Mesenchymal stem cell (in vitro differentiated cells and primary cell): ENCODE measurements around the gene ZDHHC14.

Experiments used
- DNase-seq: peaks from one replicate; pipeline ENCODE4 v3.0.0-alpha.2; 2013
- H2AFZ ChIP-seq: one replicate; pipeline ENCODE4 v1.6.1; 2013; ENCODE audit warnings: low read depth, mild to moderate bottlenecking, control low read depth, inconsistent platforms, low read length, moderate library complexity
- H2AK5ac ChIP-seq: 2 replicates; pipeline ENCODE4 v1.6.1; 2013; ENCODE audit warnings: low read length, moderate library complexity, mild to moderate bottlenecking, inconsistent platforms; ENCODE audit not compliant: severe bottlenecking
- H2BK120ac ChIP-seq: one replicate; pipeline ENCODE4 v1.6.1; 2013; ENCODE audit warnings: low read depth, mild to moderate bottlenecking, inconsistent platforms, low read length, moderate library complexity
- H2BK12ac ChIP-seq, 2 experiments: one replicate each; pipeline ENCODE4 v1.6.1; 2013; ENCODE audit warnings: inconsistent platforms in 2 of 2, low read length in 2 of 2, mild to moderate bottlenecking in 2 of 2, moderate library complexity in 2 of 2, control low read depth in 1 of 2
- H2BK15ac ChIP-seq: one replicate; pipeline ENCODE4 v1.6.1; 2013; ENCODE audit warnings: mild to moderate bottlenecking, low read depth, inconsistent platforms; ENCODE audit not compliant: poor library complexity, severe bottlenecking
- H2BK5ac ChIP-seq: 2 replicates; pipeline ENCODE4 v1.6.1; 2013; ENCODE audit warnings: low read depth, mild to moderate bottlenecking, low read length, control low read depth, inconsistent platforms; ENCODE audit not compliant: poor library complexity, severe bottlenecking
- H3K14ac ChIP-seq, 2 experiments: one replicate each; pipeline ENCODE4 v1.6.1; 2013; ENCODE audit warnings: inconsistent platforms in 2 of 2, low read length in 2 of 2, control low read depth in 1 of 2, mild to moderate bottlenecking in 1 of 2, moderate library complexity in 1 of 2
- H3K18ac ChIP-seq, 2 experiments: one replicate each; pipeline ENCODE4 v1.6.1; 2013; ENCODE audit warnings: inconsistent platforms in 2 of 2, low read length in 2 of 2, control low read depth in 1 of 2, low read depth in 1 of 2, mild to moderate bottlenecking in 1 of 2
- H3K23ac ChIP-seq, 2 experiments: one replicate each; pipeline ENCODE4 v1.6.1; 2013; ENCODE audit warnings: inconsistent platforms in 2 of 2, low read length in 2 of 2, mild to moderate bottlenecking in 2 of 2, moderate library complexity in 2 of 2, control low read depth in 1 of 2
- H3K27ac ChIP-seq: 2 replicates; pipeline ENCODE4 v1.5.1; 2013; ENCODE audit warnings: mild to moderate bottlenecking, moderate library complexity, low read length, control low read depth, inconsistent platforms; ENCODE audit not compliant: poor library complexity, severe bottlenecking
- H3K27me3 ChIP-seq, 2 experiments: 2 replicates each; pipeline versions ENCODE4 v1.6.1 to v1.7.0; 2013; ENCODE audit warnings: low read length in 2 of 2, mild to moderate bottlenecking in 2 of 2, moderate library complexity in 2 of 2, control low read depth in 1 of 2, inconsistent platforms in 1 of 2; ENCODE audit not compliant: control insufficient read depth in 1 of 2, insufficient read depth in 1 of 2
- H3K36me3 ChIP-seq, 2 experiments: 2 replicates each; pipeline versions ENCODE4 v1.6.1 to v1.7.0; 2013; ENCODE audit warnings: low read length in 2 of 2, control low read depth in 1 of 2, inconsistent platforms in 1 of 2, low read depth in 1 of 2, mild to moderate bottlenecking in 1 of 2; ENCODE audit not compliant: insufficient read depth in 2 of 2, control insufficient read depth in 1 of 2
- H3K4ac ChIP-seq, 2 experiments: one replicate each; pipeline ENCODE4 v1.6.1; 2013; ENCODE audit warnings: inconsistent platforms in 2 of 2, low read length in 2 of 2, mild to moderate bottlenecking in 2 of 2, moderate library complexity in 2 of 2, control low read depth in 1 of 2, low read depth in 1 of 2
- H3K4me1 ChIP-seq: 2 replicates; pipeline ENCODE4 v1.6.1; 2013; ENCODE audit warnings: low read depth, low read length, control low read depth; ENCODE audit not compliant: control insufficient read depth, insufficient read depth
- H3K4me2 ChIP-seq: 2 replicates; pipeline ENCODE4 v1.6.1; 2013; ENCODE audit warnings: low read length, mild to moderate bottlenecking, inconsistent platforms; ENCODE audit not compliant: poor library complexity, severe bottlenecking
- H3K4me3 ChIP-seq, 2 experiments: 2 replicates each; pipeline versions ENCODE4 v1.5.1 to v1.7.0; 2013; ENCODE audit warnings: low read length in 2 of 2, mild to moderate bottlenecking in 2 of 2, control low read depth in 1 of 2, low read depth in 1 of 2; ENCODE audit not compliant: insufficient read depth in 1 of 2
- H3K79me1 ChIP-seq: replicated peaks from 2 replicates; pipeline ENCODE4 v1.6.1; 2013; ENCODE audit warnings: mild to moderate bottlenecking, control low read depth, low read length, inconsistent platforms; ENCODE audit not compliant: poor library complexity, severe bottlenecking
- H3K9ac ChIP-seq: 2 replicates; pipeline ENCODE4 v1.7.0; 2013; ENCODE audit warnings: mild to moderate bottlenecking, low read length, moderate library complexity
- H3K9me3 ChIP-seq: 2 replicates; pipeline ENCODE4 v1.7.0; 2013; ENCODE audit warnings: mild to moderate bottlenecking, low read length; ENCODE audit not compliant: control insufficient read depth
- H4K8ac ChIP-seq: one replicate; pipeline ENCODE4 v1.6.1; 2013; ENCODE audit warnings: inconsistent platforms, mild to moderate bottlenecking, low read length, moderate library complexity
- H4K91ac ChIP-seq: one replicate; pipeline ENCODE4 v1.6.1; 2013; ENCODE audit warnings: mild to moderate bottlenecking, low read length, inconsistent platforms
- WGBS: methylation state at CpG from one replicate; pipeline ENCODE4 v1.1.7; 2013; ENCODE audit warnings: mixed read lengths; 5-methylcytosine and 5-hydroxymethylcytosine counted together

ZDHHC14 gene

DNA sequence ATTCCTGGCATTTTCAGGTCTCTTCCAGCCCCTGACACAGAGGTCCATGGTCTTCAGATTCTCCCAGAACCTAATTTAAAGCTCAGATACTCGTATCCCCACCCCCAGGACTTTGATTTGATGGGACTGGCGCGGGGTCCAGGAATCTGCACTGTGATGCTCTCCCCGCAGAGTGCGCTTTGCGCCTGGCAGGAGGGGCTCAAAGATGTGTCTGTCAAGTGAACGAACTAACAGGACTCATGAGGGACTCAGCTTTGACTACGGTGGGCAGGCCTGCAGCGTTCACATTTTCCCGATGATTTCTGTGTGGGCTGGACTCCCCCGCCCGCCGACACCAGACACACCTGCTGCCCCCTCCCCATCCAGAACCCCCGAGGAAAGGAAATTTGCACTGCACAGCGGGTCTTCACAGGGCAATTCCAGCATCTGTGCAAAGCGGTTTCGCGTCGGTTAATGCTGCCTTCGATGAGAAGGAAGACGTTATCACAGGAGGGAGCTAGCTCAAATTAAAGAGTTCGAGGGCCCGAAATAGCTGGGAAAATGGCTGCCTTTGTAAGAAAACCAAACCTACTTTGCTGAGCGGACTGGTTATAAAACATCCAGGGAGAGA is 90.2 kb downstream of the ZDHHC14 start:
- Histone ChIP-seq H3K27ac (no peak overlapping the region), H3K14ac (no peak overlapping the region), H2AK5ac (no peak overlapping the region), H3K9ac (no peak overlapping the region), H3K4me1 (peaks cover under 1% of the 10 kb centered on the region), H3K79me1 (peaks cover 15% of the 10 kb centered on the region), H3K27me3 (no peaks in the 10 kb centered on the region), H3K4me3 (no peak overlapping the region), H4K91ac (no peak overlapping the region), H3K4me2 (no peak overlapping the region), H4K8ac (no peak overlapping the region), H2BK15ac (no peak overlapping the region), H3K18ac (no peak overlapping the region), H3K4ac (no peak overlapping the region), H3K36me3 (no peaks in the 10 kb centered on the region), H2BK12ac (no peak overlapping the region), H2BK5ac (no peak overlapping the region), H3K9me3 (no peaks in the 10 kb centered on the region), H2AFZ (no peak overlapping the region), H2BK120ac (no peak overlapping the region), H3K23ac (no peak overlapping the region)
- 95% methylated on average over 24 of the region's 24 CpGs for WGBS
- DNase-seq = no peak

DNA sequence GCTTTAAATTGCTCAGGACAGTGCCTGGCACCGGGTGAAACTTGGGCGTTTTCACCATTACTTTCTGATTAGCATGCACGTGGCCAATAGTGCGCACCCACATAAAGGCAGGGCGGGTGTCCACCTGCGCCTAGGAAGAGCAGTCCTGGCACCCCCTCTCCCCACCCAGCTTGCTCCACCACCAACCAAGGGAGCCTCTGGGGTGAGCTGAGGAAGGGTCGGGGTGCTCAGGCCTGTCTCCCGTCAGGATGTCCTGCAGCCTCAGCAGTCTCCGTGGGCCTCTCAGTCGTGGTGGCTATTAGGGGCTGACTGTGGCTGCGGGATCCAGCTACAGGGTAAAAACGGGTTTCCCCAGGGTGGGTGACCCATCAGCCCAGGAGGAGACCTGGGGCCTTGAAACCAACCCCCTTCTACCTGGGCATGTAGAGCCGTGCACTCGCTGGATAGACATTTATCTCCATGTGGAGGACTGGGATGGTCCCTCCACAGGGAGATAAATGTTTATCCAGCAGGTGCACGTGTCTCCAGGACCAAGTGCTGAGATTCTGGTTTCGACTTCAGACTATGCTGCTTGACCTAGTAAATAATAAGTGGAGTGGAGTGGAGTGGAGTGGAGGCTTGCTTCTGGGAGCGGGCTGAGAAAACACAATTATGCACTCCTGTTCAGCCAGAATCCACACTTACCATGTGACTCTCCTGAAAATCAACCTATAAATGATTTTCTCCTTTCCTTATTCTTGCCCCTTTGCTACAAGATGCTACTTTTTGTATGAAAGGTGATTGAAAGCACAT is 91.1 kb downstream of the ZDHHC14 start:
- H4K8ac ChIP-seq = no peak overlapping the region
- H3K79me1 ChIP-seq = peaks cover 15% of the 10 kb centered on the region
- no peak overlapping the region for H3K23ac ChIP-seq
- H2AK5ac ChIP-seq = no peak overlapping the region
- no peak overlapping the region for H3K14ac ChIP-seq
- no peak overlapping the region for H3K18ac ChIP-seq
- H2AFZ ChIP-seq = no peak overlapping the region
- H2BK15ac ChIP-seq = no peak overlapping the region
- no peak for DNase-seq
- no peaks in the 10 kb centered on the region for H3K27me3 ChIP-seq
- no peak overlapping the region for H2BK12ac ChIP-seq
- 92% methylated on average over 16 of the region's 17 CpGs for WGBS
- H3K4ac ChIP-seq = peak overlapping the region in 1 of 2 experiments; percentile 2
- no peak overlapping the region for H3K4me3 ChIP-seq
- no peaks in the 10 kb centered on the region for H3K36me3 ChIP-seq
- H2BK120ac ChIP-seq = no peak overlapping the region
- H3K9ac ChIP-seq = no peak overlapping the region
- no peak overlapping the region for H3K27ac ChIP-seq
- H3K4me2 ChIP-seq = no peak overlapping the region
- H3K9me3 ChIP-seq = no peaks in the 10 kb centered on the region
- no peak overlapping the region for H4K91ac ChIP-seq
- H2BK5ac ChIP-seq = no peak overlapping the region
- H3K4me1 ChIP-seq = no peaks in the 10 kb centered on the region

DNA sequence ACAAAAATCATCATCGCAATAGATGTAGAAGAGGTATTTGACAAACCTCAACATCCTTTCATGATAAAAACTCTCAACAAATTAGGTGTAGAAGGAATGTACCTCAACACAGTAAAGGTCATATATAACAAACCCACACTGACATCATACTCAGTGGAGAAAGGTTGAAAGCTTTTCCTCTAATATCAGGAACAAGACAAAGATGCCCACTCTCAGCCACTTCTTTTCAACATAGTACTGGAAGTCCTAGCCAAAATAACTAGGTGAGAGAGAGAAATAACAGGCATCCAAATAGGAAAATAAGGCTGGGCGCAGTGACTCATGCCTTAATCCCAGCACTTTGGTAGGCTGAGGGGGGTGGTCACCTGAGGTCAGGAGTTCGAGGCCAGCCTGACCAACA is 95.8 kb downstream of the ZDHHC14 start:
- no peak overlapping the region for H3K14ac ChIP-seq
- 92% methylated on average over 2 of the region's 3 CpGs for WGBS
- H3K4me3 ChIP-seq = no peak overlapping the region
- no peak overlapping the region for H3K4ac ChIP-seq
- DNase-seq = no peak
- H3K4me2 ChIP-seq = no peak overlapping the region
- no peak overlapping the region for H2AFZ ChIP-seq
- no peak overlapping the region for H2AK5ac ChIP-seq
- no peak overlapping the region for H3K27ac ChIP-seq
- no peak overlapping the region for H3K9ac ChIP-seq
- no peak overlapping the region for H3K23ac ChIP-seq
- no peak overlapping the region for H2BK5ac ChIP-seq
- H2BK15ac ChIP-seq = no peak overlapping the region
- H4K91ac ChIP-seq = no peak overlapping the region
- no peak overlapping the region for H2BK12ac ChIP-seq
- no peaks in the 10 kb centered on the region for H3K36me3 ChIP-seq
- H3K79me1 ChIP-seq = peaks cover 5% of the 10 kb centered on the region
- no peaks in the 10 kb centered on the region for H3K9me3 ChIP-seq
- no peak overlapping the region for H2BK120ac ChIP-seq
- H3K18ac ChIP-seq = no peak overlapping the region
- no peaks in the 10 kb centered on the region for H3K4me1 ChIP-seq
- H3K27me3 ChIP-seq = no peaks in the 10 kb centered on the region
- no peak overlapping the region for H4K8ac ChIP-seq

DNA sequence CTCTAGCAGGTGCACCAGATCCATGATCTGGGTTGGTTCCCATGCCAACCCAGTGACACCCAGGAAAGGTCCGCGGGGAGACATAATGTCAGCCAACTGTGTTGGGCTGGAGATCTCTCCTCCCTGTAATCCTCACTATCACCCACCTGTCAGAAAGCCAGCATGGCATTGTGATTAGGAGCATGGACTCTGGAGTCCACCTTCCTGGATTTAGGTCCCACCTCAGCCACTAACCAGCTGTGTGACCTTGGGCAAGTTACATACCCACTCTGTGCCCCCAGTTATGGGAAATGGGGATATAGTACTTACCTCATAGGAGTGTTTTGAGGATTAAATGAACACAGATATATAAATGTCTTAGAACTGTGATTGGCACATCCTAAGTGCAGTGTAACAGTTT is 97.9 kb downstream of the ZDHHC14 start:
- Histone ChIP-seq H3K36me3 (no peaks in the 10 kb centered on the region), H2BK15ac (no peak overlapping the region), H2BK120ac (no peak overlapping the region), H3K9ac (no peak overlapping the region), H3K18ac (no peak overlapping the region), H3K9me3 (no peaks in the 10 kb centered on the region), H3K27me3 (no peaks in the 10 kb centered on the region), H3K4ac (no peak overlapping the region), H2AFZ (no peak overlapping the region), H3K79me1 (peaks cover 6% of the 10 kb centered on the region), H3K4me1 (no peaks in the 10 kb centered on the region), H4K91ac (no peak overlapping the region), H2AK5ac (no peak overlapping the region), H3K27ac (no peak overlapping the region), H2BK5ac (no peak overlapping the region), H4K8ac (no peak overlapping the region), H2BK12ac (no peak overlapping the region), H3K4me3 (no peak overlapping the region), H3K4me2 (no peak overlapping the region), H3K23ac (no peak overlapping the region), H3K14ac (no peak overlapping the region)
- no peak for DNase-seq
- WGBS = 95% methylated on average over 2 of the region's 2 CpGs
